ENCODE data around the gene TRAK2. TPM values are rescaled to one million over a fixed set of nuclear protein-coding genes. Genes with fewer than 3 reads are reported as not detected.

Gene TRAK2
- total RNA-seq, 1 experiment from 2014 or later, result 9.4 TPM

DNA sequence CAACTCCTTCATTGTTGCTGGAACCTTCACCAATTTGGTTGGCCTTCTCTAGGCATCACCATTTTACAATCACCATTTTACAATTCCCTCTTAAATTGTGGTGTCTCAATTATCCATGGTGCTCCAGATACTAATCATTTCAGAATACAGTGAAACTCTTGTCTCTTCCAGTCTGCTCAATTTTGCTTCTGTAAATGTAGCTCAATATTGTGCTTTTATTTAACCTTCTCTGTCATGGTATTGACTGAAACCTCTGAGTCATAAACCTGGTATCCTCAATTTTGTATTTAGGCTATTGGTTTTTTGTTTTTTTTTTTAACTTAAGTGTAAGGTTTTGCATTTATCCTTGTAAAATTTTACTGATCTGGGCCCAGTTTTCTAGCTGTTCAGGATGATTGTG lies 16.4 kb upstream of the TRAK2 start:
- H3K9ac ChIP-seq (ENCODE audit: low read length), result peak overlapping the region; percentile 15
- H3K79me2 ChIP-seq (ENCODE audit: low read length), result no peaks in the 10 kb centered on the region
- ChIA-PET POLR2A (ENCODE audit: unreplicated experiment) (no interaction called here), CTCF (no interaction called here)
- H3K4me2 ChIP-seq (ENCODE audit: low read length), result peak overlapping the region; percentile 65
- TF ChIP-seq EZH2 (IDR thresholded peaks at IDR 0.05; ENCODE audit: low read length, unreplicated experiment) (no peak), EZH2phosphoT487 (IDR thresholded peaks at IDR 0.05; ENCODE audit: borderline replicate concordance, low read length) (no peak)
- TF ChIP-seq, protein P1, sequence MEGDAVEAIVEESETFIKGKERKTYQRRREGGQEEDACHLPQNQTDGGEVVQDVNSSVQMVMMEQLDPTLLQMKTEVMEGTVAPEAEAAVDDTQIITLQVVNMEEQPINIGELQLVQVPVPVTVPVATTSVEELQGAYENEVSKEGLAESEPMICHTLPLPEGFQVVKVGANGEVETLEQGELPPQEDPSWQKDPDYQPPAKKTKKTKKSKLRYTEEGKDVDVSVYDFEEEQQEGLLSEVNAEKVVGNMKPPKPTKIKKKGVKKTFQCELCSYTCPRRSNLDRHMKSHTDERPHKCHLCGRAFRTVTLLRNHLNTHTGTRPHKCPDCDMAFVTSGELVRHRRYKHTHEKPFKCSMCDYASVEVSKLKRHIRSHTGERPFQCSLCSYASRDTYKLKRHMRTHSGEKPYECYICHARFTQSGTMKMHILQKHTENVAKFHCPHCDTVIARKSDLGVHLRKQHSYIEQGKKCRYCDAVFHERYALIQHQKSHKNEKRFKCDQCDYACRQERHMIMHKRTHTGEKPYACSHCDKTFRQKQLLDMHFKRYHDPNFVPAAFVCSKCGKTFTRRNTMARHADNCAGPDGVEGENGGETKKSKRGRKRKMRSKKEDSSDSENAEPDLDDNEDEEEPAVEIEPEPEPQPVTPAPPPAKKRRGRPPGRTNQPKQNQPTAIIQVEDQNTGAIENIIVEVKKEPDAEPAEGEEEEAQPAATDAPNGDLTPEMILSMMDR (conservative IDR thresholded peaks at IDR 0.05; ENCODE audit: low read depth, low read length), result no peak
- H4K20me1 ChIP-seq (ENCODE audit: low read length), result no peaks in the 10 kb centered on the region
- no peak overlapping the region; the same call in 1 of the 2 replicates for H2AFZ ChIP-seq (ENCODE audit: low read length)
- ATAC-seq, result peak; percentile 53
- no peaks in the 10 kb centered on the region for H3K9me2 ChIP-seq (replicated peaks; ENCODE audit: low read length)
- BruUV-seq (replicated peaks), result no TSS peak
- H3F3A ChIP-seq (ENCODE audit: low read length, unreplicated experiment), result peaks cover 10% of the 10 kb centered on the region
- peak overlapping the region; percentile 85 for H3K27ac ChIP-seq (ENCODE audit: low read length)
- H3K4me1 ChIP-seq (ENCODE audit: insufficient read depth, low read length), result peaks cover 60% of the 10 kb centered on the region
- H3K4me3 ChIP-seq (ENCODE audit: low read length), result 0 out of 2 replicates have a peak overlapping the region, but pooled peaks have one; percentile 19
- DNase-seq, result peak; percentile 70
- intact Hi-C loops (cut with micrococcal nuclease), result loop anchor here (1.0 to 5.0 kb wide), 2 partner anchors 50 to 175 kb away; no protein-coding TSS in a partner anchor
- H3K27me3 ChIP-seq (ENCODE audit: low read length), result no peaks in the 10 kb centered on the region
- H3K9me3 ChIP-seq (ENCODE audit: low read length), result no peaks in the 10 kb centered on the region
- H3K36me3 ChIP-seq (ENCODE audit: low read depth, low read length), result peaks cover 4% of the 10 kb centered on the region; the same call in 1 of the 2 replicates

DNA sequence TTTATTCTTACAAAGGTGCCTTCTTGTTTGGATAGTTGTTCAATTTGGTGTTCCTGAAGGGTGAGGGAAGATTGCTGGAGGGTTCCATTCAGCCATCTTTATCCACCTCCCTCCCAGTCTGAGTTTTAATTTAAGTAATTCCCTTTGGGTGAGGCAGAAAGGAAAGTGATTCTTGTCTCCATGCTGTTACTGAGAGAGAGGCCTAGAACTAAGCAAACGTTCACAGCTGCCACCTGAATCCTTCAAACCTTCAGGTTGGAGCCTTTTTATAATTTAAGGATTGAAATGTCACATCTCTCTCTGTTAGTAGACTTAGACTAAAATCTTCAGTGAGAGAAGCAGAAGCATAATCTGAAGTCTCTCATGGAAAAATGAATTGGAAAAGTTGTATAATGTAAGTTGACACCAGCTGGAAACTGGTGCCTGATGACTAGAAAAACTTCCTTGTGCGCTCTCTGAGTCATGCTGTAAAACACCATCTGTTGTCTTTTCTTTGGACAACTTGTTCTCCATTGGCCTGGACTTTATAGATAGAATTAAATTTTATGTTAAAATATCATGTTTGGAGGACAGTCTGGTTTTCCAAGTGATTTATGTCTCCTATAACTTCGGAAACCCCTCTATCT lies 14.9 kb upstream of the TRAK2 start:
- H3K9me2 ChIP-seq (replicated peaks; ENCODE audit: low read length), result no peaks in the 10 kb centered on the region
- H3K27me3 ChIP-seq (ENCODE audit: low read length), result no peaks in the 10 kb centered on the region
- ChIA-PET POLR2A (ENCODE audit: unreplicated experiment) (interaction anchor here (0.7 kb wide), 1 partner anchor 15 kb away, joined by 4 read pairs; the partner anchor contains the start of gene TRAK2), CTCF (no interaction called here)
- peaks cover 4% of the 10 kb centered on the region; the same call in 1 of the 2 replicates for H3K36me3 ChIP-seq (ENCODE audit: low read depth, low read length)
- no peaks in the 10 kb centered on the region for H4K20me1 ChIP-seq (ENCODE audit: low read length)
- no TSS peak for BruUV-seq (replicated peaks)
- H3K27ac ChIP-seq (ENCODE audit: low read length), result peak overlapping the region; percentile 85
- no peaks in the 10 kb centered on the region for H3K9me3 ChIP-seq (ENCODE audit: low read length)
- peaks cover 46% of the 10 kb centered on the region for H3K4me1 ChIP-seq (ENCODE audit: insufficient read depth, low read length)
- peak overlapping the region; percentile 81 for H3K4me2 ChIP-seq (ENCODE audit: low read length)
- no peaks in the 10 kb centered on the region for H3K79me2 ChIP-seq (ENCODE audit: low read length)
- ATAC-seq (peak; percentile 85), DNase-seq (peak; percentile 80)
- intact Hi-C loops (cut with micrococcal nuclease), result loop anchor here (1.0 to 5.0 kb wide), 2 partner anchors 15 to 49 kb away; partner anchors contain the start of genes STRADB and TRAK2
- peak overlapping the region; percentile 45 for H3K4me3 ChIP-seq (ENCODE audit: low read length)
- TF ChIP-seq, protein P1 (conservative IDR thresholded peaks at IDR 0.05; ENCODE audit: low read depth, low read length), result no peak
- peaks cover 10% of the 10 kb centered on the region for H3F3A ChIP-seq (ENCODE audit: low read length, unreplicated experiment)
- peak overlapping the region; percentile 69 for H2AFZ ChIP-seq (ENCODE audit: low read length)
- peak overlapping the region; percentile 47 for H3K9ac ChIP-seq (ENCODE audit: low read length)

DNA sequence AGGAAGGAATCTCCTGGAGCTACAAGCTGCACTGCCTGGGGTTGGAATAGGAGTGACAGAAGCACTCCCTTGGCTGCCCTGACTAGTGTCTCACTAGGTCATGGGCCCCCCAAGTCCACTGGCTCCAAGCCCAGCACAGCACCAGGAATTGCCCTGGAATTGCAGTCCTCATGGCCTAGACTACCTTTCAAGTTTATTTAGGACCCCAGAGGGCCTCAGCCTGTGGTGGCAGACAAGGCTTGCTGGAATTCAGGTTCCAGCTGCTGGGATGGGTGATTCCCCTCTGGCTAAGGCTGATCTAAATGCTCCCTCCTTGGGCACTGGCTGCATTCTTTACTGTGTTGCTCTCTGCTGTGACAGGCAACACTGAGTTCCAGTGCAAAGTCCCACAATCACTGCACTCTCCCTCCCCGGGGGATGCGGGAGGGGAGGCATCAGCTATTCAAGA lies 14.3 kb upstream of the TRAK2 start:
- no peak for DNase-seq

More for the DNA sequence above, 14.3 kb upstream of the TRAK2 start:
- Histone ChIP-seq H3K36me3 (ENCODE audit: low read depth, low read length) (peaks cover 6% of the 10 kb centered on the region), H3K27ac (ENCODE audit: low read length) (peak overlapping the region; percentile 85), H2AFZ (ENCODE audit: low read length) (peak overlapping the region; percentile 69), H3K9me2 (replicated peaks; ENCODE audit: low read length) (no peaks in the 10 kb centered on the region), H3K4me2 (ENCODE audit: low read length) (peak overlapping the region; percentile 81), H3K4me1 (ENCODE audit: insufficient read depth, low read length) (peaks cover 41% of the 10 kb centered on the region), H4K20me1 (ENCODE audit: low read length) (no peaks in the 10 kb centered on the region), H3K27me3 (ENCODE audit: low read length) (no peaks in the 10 kb centered on the region), H3K9ac (ENCODE audit: low read length) (peak overlapping the region; percentile 47), H3K79me2 (ENCODE audit: low read length) (no peaks in the 10 kb centered on the region), H3F3A (ENCODE audit: low read length, unreplicated experiment) (peaks cover 10% of the 10 kb centered on the region), H3K4me3 (ENCODE audit: low read length) (peak overlapping the region; percentile 45; the same call in 1 of the 2 replicates), H3K9me3 (ENCODE audit: low read length) (no peaks in the 10 kb centered on the region)
- CTCF ChIA-PET, result no interaction called here
- peak; percentile 33 for ATAC-seq
- POLR2A ChIA-PET (ENCODE audit: unreplicated experiment), result no interaction called here
- intact Hi-C loops (cut with micrococcal nuclease), result loop anchor here (5.0 kb wide), 1 partner anchor 48 kb away; no protein-coding TSS in a partner anchor
- TF ChIP-seq EZH2 (IDR thresholded peaks at IDR 0.05; ENCODE audit: low read length, unreplicated experiment), result no peak
- TF ChIP-seq, protein P1 (conservative IDR thresholded peaks at IDR 0.05; ENCODE audit: low read depth, low read length), result no peak
- TF ChIP-seq EZH2phosphoT487 (IDR thresholded peaks at IDR 0.05; ENCODE audit: borderline replicate concordance, low read length), result no peak
- BruUV-seq (replicated peaks), result no TSS peak
